WTC11 (cell line): ENCODE data around the gene SNCA. TPM values are rescaled to one million over a fixed set of nuclear protein-coding genes. Genes with fewer than 3 reads are reported as not detected.

Source experiments
- ATAC-seq: fragments of 200-7000 bp; cut with Tn5 transposase; 2 replicates; pipeline ENCODE4 v1.10.0; 2021; ENCODE audit warnings: mild to moderate bottlenecking, moderate library complexity
- CTCF ChIA-PET: fragments of 300-600 bp; sonication (Branson Sonifier 250); formaldehyde crosslinking; loops from one replicate; lab custom pipeline; 2021; ENCODE audit warnings: antibody characterized with exemption; lab: Charles Lee
- POLR2A ChIA-PET: fragments of 350-600 bp; sonication (Branson Sonifier 250); formaldehyde crosslinking; loops from one replicate; lab custom pipeline; 2021; ENCODE audit warnings: antibody characterized with exemption; lab: Charles Lee
- DNase-seq: peaks from one replicate; pipeline ENCODE4 v3.0.0; 2021; ENCODE audit warnings: low spot score
- H3K27ac Mint-ChIP-seq: 2 replicates; pipeline ENCODE4 v1.8.0; 2021; ENCODE audit warnings: mixed read lengths
- H3K27me3 Mint-ChIP-seq: 2 replicates; pipeline ENCODE4 v1.8.0; 2021; ENCODE audit warnings: low read depth, mild to moderate bottlenecking, moderate library complexity, mixed read lengths
- H3K36me3 Mint-ChIP-seq: 2 replicates; pipeline ENCODE4 v1.8.0; 2021; ENCODE audit warnings: mixed read lengths
- H3K4me1 Mint-ChIP-seq: 2 replicates; pipeline ENCODE4 v1.8.0; 2022; ENCODE audit warnings: mixed read lengths
- H3K4me3 Mint-ChIP-seq: 2 replicates; pipeline ENCODE4 v1.8.0; 2021; ENCODE audit warnings: mild to moderate bottlenecking, moderate library complexity, mixed read lengths
- H3K9me3 Mint-ChIP-seq: 2 replicates; pipeline ENCODE4 v1.8.0; 2021; ENCODE audit warnings: mixed read lengths
- CDX4 ChIP-seq: fragments of 250-450 bp; sonication (Bioruptor Pico); IDR thresholded peaks from 2 replicates; pipeline ENCODE4 v1.9.0; 2021; ENCODE audit warnings: moderate library complexity, mild to moderate bottlenecking, inconsistent platforms, borderline replicate concordance
- ERG ChIP-seq: fragments of 250-450 bp; sonication (Bioruptor Pico); IDR thresholded peaks from 2 replicates; pipeline ENCODE4 v1.8.0; 2021; ENCODE audit warnings: mild to moderate bottlenecking
- HMGXB4 ChIP-seq: sonication (generic); formaldehyde crosslinking; IDR thresholded peaks from 2 replicates; pipeline ENCODE4 v1.8.1; 2023; ENCODE audit warnings: mild to moderate bottlenecking, moderate library complexity, missing genetic modification reagents
- NR3C1 ChIP-seq: sonication (generic); formaldehyde crosslinking; conservative IDR thresholded peaks from 2 replicates; pipeline ENCODE4 v1.8.1; 2023; ENCODE audit warnings: low read depth, mild to moderate bottlenecking, missing genetic modification reagents
- PRDM15 ChIP-seq: sonication (generic); formaldehyde crosslinking; IDR thresholded peaks from 2 replicates; pipeline ENCODE4 v1.8.0; 2022; ENCODE audit warnings: missing genetic modification reagents
- PRRX2 ChIP-seq: fragments of 250-450 bp; sonication (Bioruptor Pico); IDR thresholded peaks from 2 replicates; pipeline ENCODE4 v1.8.0; 2021; ENCODE audit warnings: mild to moderate bottlenecking
- SOX15 ChIP-seq: fragments of 250-450 bp; sonication (Bioruptor Pico); IDR thresholded peaks from 2 replicates; pipeline ENCODE4 v1.9.0; 2021; ENCODE audit warnings: mild to moderate bottlenecking
- STAT6 ChIP-seq: sonication (generic); formaldehyde crosslinking; conservative IDR thresholded peaks from 2 replicates; pipeline ENCODE4 v1.8.1; 2023; ENCODE audit warnings: mild to moderate bottlenecking, low read depth, missing genetic modification reagents, moderate library complexity
- TP53 ChIP-seq: sonication (generic); formaldehyde crosslinking; IDR thresholded peaks from 2 replicates; pipeline ENCODE4 v1.8.1; 2023; ENCODE audit warnings: mild to moderate bottlenecking, missing genetic modification reagents
- USF1 ChIP-seq: sonication (generic); formaldehyde crosslinking; IDR thresholded peaks from 2 replicates; pipeline ENCODE4 v1.8.0; 2022; ENCODE audit warnings: mild to moderate bottlenecking, missing genetic modification reagents
- ZSCAN18 ChIP-seq: fragments of 250-450 bp; sonication (Bioruptor Pico); IDR thresholded peaks from 2 replicates; pipeline ENCODE4 v2.1.2; 2022; ENCODE audit warnings: mild to moderate bottlenecking, moderate library complexity
- total RNA-seq: library from RNA; stranded (reverse); gene quantifications from 3 replicates; pipeline ENCODE4 v1.2.3, GENCODE V29; 2021

Gene SNCA
- total RNA-seq, 1 experiment from 2014 or later = 15.0 TPM

GRCh38 chr4:89724716-89725115 is 112.2 kb downstream of the SNCA start (continued):
- no peak for TF ChIP-seq HMGXB4 (CRISPR knock-in tag)
- TF ChIP-seq PRRX2 (CRISPR knock-in tag) = no peak

GRCh38 chr4:89723096-89723495 is 113.9 kb downstream of the SNCA start:
- Mint-ChIP-seq H3K4me1 (peaks cover 8% of the 10 kb centered on the region), H3K4me3 (no peak overlapping the region), H3K27ac (peak overlapping the region; percentile 2; the same call in 1 of the 2 replicates), H3K27me3 (no peaks in the 10 kb centered on the region), H3K9me3 (no peaks in the 10 kb centered on the region), H3K36me3 (no peaks in the 10 kb centered on the region)
- DNase-seq (no peak), ATAC-seq (no peak)
- TF ChIP-seq CDX4 (CRISPR knock-in tag) = no peak
- ChIA-PET CTCF (interaction anchor here (1.3 kb wide), 1 partner anchor 146 kb away, joined by 3 read pairs; no protein-coding TSS in a partner anchor), POLR2A (no interaction called here)

- DNase-seq (no peak), ATAC-seq (no peak)
- Mint-ChIP-seq H3K4me1 (peaks cover 8% of the 10 kb centered on the region), H3K9me3 (no peaks in the 10 kb centered on the region), H3K27ac (no peak overlapping the region), H3K27me3 (no peaks in the 10 kb centered on the region), H3K4me3 (no peak overlapping the region), H3K36me3 (no peaks in the 10 kb centered on the region)
- TF ChIP-seq ZSCAN18 = no peak
- no peak for TF ChIP-seq ERG
- no peak for TF ChIP-seq NR3C1 (CRISPR knock-in tag)
- TF ChIP-seq SOX15 (CRISPR knock-in tag) = no peak
- CTCF ChIA-PET = interaction anchor here (1.3 kb wide), 1 partner anchor 147 kb away, joined by 3 read pairs; no protein-coding TSS in a partner anchor
- POLR2A ChIA-PET = no interaction called here
These were observed 114.4 kb downstream of the SNCA start for GRCh38 chr4:89722517-89722916.

- H3K4me1 Mint-ChIP-seq = peaks cover 8% of the 10 kb centered on the region
- ATAC-seq (no peak), DNase-seq (no peak)
- H3K9me3 Mint-ChIP-seq = no peaks in the 10 kb centered on the region
- no peaks in the 10 kb centered on the region for H3K27me3 Mint-ChIP-seq
- H3K4me3 Mint-ChIP-seq = no peak overlapping the region
- no peak overlapping the region for H3K27ac Mint-ChIP-seq
- no peaks in the 10 kb centered on the region for H3K36me3 Mint-ChIP-seq
- POLR2A ChIA-PET = no interaction called here
- TF ChIP-seq TP53 (CRISPR knock-in tag) (no peak), ZSCAN18 (no peak), USF1 (CRISPR knock-in tag) (no peak), PRDM15 (no peak), STAT6 (CRISPR knock-in tag) (no peak)
- CTCF ChIA-PET = no interaction called here
These were observed 116.0 kb downstream of the SNCA start for GRCh38 chr4:89720981-89721380.
